ENCODE measurements around the gene PEX6.

Gene PEX6

DNA sequence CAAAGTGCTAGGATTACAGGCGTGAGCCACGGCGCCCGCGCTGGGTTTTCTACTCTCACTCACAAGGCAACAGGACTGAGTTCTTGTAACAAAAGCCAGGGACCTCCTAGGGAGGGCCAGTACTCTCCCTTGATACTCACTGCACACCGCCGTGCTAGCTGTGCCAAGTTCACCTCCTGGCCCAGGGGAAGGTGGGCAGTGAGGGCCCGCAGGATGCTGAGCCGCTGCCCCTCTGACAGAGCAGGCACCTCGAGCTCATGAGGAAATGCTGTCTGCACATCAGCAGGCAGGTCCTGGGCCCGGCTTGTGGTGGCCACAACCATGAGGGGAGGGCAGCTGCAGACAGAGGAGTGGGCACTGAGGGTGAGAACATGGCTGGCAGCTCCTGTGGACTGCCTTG, 11.8 kb downstream of the PEX6 start:
- H3K79me2 ChIP-seq (ENCODE audit: low read length): no peaks in the 10 kb centered on the region
- no peak overlapping the region for H3K9ac ChIP-seq (ENCODE audit: low read length)
- no peak for DNase-seq
- H3K36me3 ChIP-seq (replicated peaks; ENCODE audit: insufficient read depth, low read length): no peaks in the 10 kb centered on the region
- H3K4me2 ChIP-seq (ENCODE audit: low read depth, low read length): no peak overlapping the region
- H2AFZ ChIP-seq (ENCODE audit: low read length): no peak overlapping the region
- no peaks in the 10 kb centered on the region for H3F3A ChIP-seq (ENCODE audit: insufficient read depth, low read length)
- no peaks in the 10 kb centered on the region for H3K9me2 ChIP-seq (replicated peaks; ENCODE audit: insufficient read depth, low read length)
- H3K4me3 ChIP-seq (ENCODE audit: low read length): no peak overlapping the region
- TF ChIP-seq, protein P1, sequence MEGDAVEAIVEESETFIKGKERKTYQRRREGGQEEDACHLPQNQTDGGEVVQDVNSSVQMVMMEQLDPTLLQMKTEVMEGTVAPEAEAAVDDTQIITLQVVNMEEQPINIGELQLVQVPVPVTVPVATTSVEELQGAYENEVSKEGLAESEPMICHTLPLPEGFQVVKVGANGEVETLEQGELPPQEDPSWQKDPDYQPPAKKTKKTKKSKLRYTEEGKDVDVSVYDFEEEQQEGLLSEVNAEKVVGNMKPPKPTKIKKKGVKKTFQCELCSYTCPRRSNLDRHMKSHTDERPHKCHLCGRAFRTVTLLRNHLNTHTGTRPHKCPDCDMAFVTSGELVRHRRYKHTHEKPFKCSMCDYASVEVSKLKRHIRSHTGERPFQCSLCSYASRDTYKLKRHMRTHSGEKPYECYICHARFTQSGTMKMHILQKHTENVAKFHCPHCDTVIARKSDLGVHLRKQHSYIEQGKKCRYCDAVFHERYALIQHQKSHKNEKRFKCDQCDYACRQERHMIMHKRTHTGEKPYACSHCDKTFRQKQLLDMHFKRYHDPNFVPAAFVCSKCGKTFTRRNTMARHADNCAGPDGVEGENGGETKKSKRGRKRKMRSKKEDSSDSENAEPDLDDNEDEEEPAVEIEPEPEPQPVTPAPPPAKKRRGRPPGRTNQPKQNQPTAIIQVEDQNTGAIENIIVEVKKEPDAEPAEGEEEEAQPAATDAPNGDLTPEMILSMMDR (IDR thresholded peaks at IDR 0.05; ENCODE audit: low read length): no peak
- TF ChIP-seq EZH2phosphoT487 (IDR thresholded peaks at IDR 0.05; ENCODE audit: low read length): no peak
- no peak for TF ChIP-seq EZH2 (optimal IDR thresholded peaks at IDR 0.05; ENCODE audit: low read depth, low read length)
- H3K4me1 ChIP-seq (ENCODE audit: low read length): no peaks in the 10 kb centered on the region
- H3K27ac ChIP-seq (ENCODE audit: low read length): no peak overlapping the region
- H3K27me3 ChIP-seq (replicated peaks; ENCODE audit: insufficient read depth, low read length): no peaks in the 10 kb centered on the region
- no peaks in the 10 kb centered on the region for H4K20me1 ChIP-seq (ENCODE audit: insufficient read depth, low read length)
- H3K9me3 ChIP-seq (replicated peaks; ENCODE audit: insufficient read depth, low read length): no peaks in the 10 kb centered on the region

DNA sequence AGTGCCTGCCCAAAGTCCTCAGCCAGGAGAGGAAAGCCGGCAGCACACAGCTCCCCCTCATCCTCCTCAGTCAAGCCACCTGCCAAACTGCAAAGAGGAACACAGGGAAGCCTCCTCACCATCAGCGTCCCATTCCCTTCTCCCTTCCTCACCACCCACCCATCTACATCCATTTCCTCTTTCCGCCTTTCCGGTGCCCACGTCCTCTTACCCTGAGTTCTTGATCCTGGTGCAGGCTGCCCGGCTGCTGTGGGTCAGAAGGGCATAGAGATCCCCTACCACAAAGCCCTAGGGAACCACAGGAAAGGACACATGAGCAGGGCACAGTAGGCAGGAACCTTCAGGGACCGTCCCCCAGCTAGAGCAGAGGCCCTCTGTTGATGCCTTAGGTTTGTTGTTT, 12.4 kb downstream of the PEX6 start:
- no peak overlapping the region for H2AFZ ChIP-seq (ENCODE audit: low read length)
- no peak for DNase-seq
- no peaks in the 10 kb centered on the region for H4K20me1 ChIP-seq (ENCODE audit: insufficient read depth, low read length)
- H3K36me3 ChIP-seq (replicated peaks; ENCODE audit: insufficient read depth, low read length): no peaks in the 10 kb centered on the region
- TF ChIP-seq EZH2 (optimal IDR thresholded peaks at IDR 0.05; ENCODE audit: low read depth, low read length): no peak
- no peak overlapping the region for H3K9ac ChIP-seq (ENCODE audit: low read length)
- H3K27ac ChIP-seq (ENCODE audit: low read length): no peak overlapping the region
- H3K4me2 ChIP-seq (ENCODE audit: low read depth, low read length): no peak overlapping the region
- no peaks in the 10 kb centered on the region for H3K4me1 ChIP-seq (ENCODE audit: low read length)
- no peak overlapping the region for H3K4me3 ChIP-seq (ENCODE audit: low read length)
- no peaks in the 10 kb centered on the region for H3F3A ChIP-seq (ENCODE audit: insufficient read depth, low read length)
- H3K79me2 ChIP-seq (ENCODE audit: low read length): no peaks in the 10 kb centered on the region
- H3K27me3 ChIP-seq (replicated peaks; ENCODE audit: insufficient read depth, low read length): no peaks in the 10 kb centered on the region
- no peaks in the 10 kb centered on the region for H3K9me2 ChIP-seq (replicated peaks; ENCODE audit: insufficient read depth, low read length)
- no peaks in the 10 kb centered on the region for H3K9me3 ChIP-seq (replicated peaks; ENCODE audit: insufficient read depth, low read length)

DNA sequence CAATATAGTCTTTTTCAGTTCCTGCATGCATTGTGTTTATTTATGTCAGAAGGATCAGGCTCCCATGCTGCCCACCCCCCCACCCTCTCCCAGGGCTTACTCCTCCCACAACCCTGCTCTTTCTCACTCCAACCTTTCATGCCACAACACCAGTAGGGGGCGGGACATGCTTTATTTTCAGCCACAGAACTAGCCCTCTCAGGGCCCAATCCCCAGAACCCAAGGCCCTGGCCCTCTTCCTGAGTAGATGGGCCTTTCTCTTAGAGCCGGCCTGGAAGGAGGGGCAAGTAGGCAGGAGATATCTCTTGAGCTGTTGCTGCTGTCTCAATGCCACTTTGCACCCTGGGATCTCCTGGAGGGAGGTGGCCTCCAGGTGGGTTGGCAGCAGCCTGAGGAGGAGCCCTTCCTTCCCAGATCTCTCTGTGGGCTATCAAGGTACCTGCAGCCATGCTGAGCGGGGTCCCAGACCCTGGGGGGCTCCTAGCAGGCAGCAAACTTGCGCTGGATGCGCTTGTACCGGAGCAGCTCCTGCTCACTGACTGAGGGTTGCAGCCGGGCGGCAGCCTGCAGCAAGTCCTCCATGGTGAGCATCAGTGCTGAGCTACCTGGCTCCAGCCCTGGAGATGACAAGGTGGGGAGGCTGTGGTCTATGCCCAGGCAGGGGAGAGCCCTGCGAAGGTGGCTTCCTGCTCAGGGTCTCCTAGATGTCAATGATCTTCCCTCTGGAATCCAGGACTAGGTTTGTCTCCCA, 15.0 kb downstream of the PEX6 start:
- Histone ChIP-seq H3K4me3 (ENCODE audit: low read length) (no peak overlapping the region), H3K4me1 (ENCODE audit: low read length) (no peaks in the 10 kb centered on the region), H4K20me1 (ENCODE audit: insufficient read depth, low read length) (no peaks in the 10 kb centered on the region)

More for the DNA sequence above, 15.0 kb downstream of the PEX6 start:
- H3K9ac ChIP-seq (ENCODE audit: low read length): no peak overlapping the region
- peak; percentile 31 for DNase-seq
- H3K27ac ChIP-seq (ENCODE audit: low read length): no peak overlapping the region
- H3K36me3 ChIP-seq (replicated peaks; ENCODE audit: insufficient read depth, low read length): no peaks in the 10 kb centered on the region
- no peak overlapping the region for H2AFZ ChIP-seq (ENCODE audit: low read length)
- H3K27me3 ChIP-seq (replicated peaks; ENCODE audit: insufficient read depth, low read length): no peaks in the 10 kb centered on the region
- H3K4me2 ChIP-seq (ENCODE audit: low read depth, low read length): no peak overlapping the region
- H3F3A ChIP-seq (ENCODE audit: insufficient read depth, low read length): no peaks in the 10 kb centered on the region
- no peaks in the 10 kb centered on the region for H3K9me2 ChIP-seq (replicated peaks; ENCODE audit: insufficient read depth, low read length)
- no peak for TF ChIP-seq EZH2phosphoT487 (IDR thresholded peaks at IDR 0.05; ENCODE audit: low read length)
- TF ChIP-seq EZH2 (optimal IDR thresholded peaks at IDR 0.05; ENCODE audit: low read depth, low read length): no peak
- TF ChIP-seq, protein P1 (IDR thresholded peaks at IDR 0.05; ENCODE audit: low read length): peak; percentile 26; the same call in 1 of the 2 replicates
- H3K9me3 ChIP-seq (replicated peaks; ENCODE audit: insufficient read depth, low read length): no peaks in the 10 kb centered on the region
- no peaks in the 10 kb centered on the region for H3K79me2 ChIP-seq (ENCODE audit: low read length)

Measured in MM.1S (cell line).